ENCODE measurements around the gene GSG1.
"Not testable (repeated sequence)": the region's sequence is repeated elsewhere in the genome, so short reads cannot be mapped to it uniquely, and the experiment has no call there.

Gene GSG1

GRCh38 chr12:13088496-13088895 lies 15.0 kb downstream of the GSG1 start:
- no peak for DNase-seq

- DNase-seq = no peak
These were observed 15.7 kb downstream of the GSG1 start for GRCh38 chr12:13087766-13088165.

- DNase-seq = no peak
These were observed 17.3 kb downstream of the GSG1 start for GRCh38 chr12:13085968-13086686.

GRCh38 chr12:13084898-13085640 lies 18.4 kb downstream of the GSG1 start:
- no peak for DNase-seq

- DNase-seq = not testable (repeated sequence)
These were observed 19.8 kb downstream of the GSG1 start for GRCh38 chr12:13083638-13084037.

DNA sequence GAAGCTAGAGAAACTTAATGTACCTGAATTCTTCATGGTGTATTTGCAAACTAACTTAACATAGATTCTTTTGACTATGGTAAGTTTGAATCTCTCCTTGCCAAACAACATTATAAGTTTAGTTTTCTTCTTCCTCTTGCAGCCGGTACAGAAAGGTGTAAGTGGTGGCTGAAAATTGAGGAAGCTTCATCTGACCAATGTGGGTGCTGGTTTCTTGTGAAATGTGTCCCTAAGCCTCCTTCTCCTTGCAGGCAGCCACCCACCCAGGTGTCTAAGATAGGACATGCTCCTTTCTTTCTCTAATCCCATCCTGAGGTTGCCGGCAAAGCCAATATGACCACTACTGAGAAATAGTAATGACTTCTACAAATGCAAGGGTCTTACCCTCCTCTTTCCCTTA lies 20.6 kb downstream of the GSG1 start:
- no peak for DNase-seq

DNA sequence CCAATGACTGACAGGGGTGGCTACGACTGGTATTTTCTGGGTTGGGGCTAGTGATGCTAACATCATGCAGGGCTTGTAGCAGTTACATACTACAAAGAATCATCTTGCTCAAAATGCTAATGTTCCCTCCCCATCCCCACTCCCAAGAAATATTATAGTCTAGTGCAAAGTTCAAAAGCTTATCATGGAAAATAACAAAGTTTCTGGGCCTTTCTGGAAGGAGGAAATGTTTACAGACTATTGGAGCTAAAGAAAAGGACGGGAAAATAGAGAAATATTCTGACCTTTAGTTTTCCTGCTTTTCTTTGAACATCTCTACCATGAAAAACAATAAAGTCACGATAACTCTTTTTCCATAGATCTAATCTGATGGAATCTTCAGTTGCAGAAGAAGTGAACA lies 23.2 kb downstream of the GSG1 start:
- DNase-seq = no peak

DNA sequence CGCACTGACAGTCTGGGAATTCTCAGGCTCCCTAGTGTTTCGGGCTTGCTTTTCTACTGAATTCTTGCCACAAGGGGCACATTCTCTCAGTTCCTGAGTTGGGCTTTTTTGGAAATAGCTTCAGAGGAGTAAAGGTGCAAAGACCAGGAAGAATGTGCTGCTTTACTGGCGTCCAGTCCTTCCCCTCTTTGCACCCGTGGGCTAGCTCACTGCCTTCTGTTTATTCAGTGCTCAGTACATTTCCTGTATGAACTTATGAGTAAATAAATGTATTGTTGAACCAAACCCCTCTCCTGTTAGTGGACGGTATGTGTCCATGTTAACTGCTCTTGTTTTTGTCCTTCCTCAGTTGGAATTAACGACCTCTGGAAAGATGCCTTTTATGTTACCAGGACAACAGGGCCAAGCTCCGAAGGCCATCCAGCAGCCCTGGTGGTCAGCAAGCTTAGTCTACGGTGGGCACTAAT lies 24.0 kb downstream of the GSG1 start:
- no peak for DNase-seq

- DNase-seq = no peak
These were observed 27.5 kb downstream of the GSG1 start for GRCh38 chr12:13075786-13076570.

DNA sequence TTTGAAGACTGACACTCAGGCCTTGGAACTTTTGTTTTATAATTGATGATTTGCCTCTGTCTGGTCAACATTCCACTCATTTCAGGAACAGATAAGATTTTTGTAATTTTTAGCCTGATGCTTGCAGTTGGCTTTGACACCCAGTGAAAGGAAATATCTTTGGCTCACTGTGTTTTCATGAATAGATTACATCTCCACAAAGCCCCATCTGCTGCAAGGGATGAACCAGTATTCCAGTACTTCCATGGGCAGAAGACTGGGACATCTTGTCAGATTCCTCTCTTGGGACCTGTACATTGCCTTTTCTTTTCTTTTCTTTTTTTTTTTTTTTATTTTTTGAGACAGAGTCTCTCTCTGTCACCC lies 28.4 kb downstream of the GSG1 start:
- no peak for DNase-seq

- no peak for DNase-seq
These were observed 28.9 kb downstream of the GSG1 start for GRCh38 chr12:13074396-13075117.

- DNase-seq = no peak
These were observed 30.3 kb downstream of the GSG1 start for GRCh38 chr12:13073173-13073572.

DNA sequence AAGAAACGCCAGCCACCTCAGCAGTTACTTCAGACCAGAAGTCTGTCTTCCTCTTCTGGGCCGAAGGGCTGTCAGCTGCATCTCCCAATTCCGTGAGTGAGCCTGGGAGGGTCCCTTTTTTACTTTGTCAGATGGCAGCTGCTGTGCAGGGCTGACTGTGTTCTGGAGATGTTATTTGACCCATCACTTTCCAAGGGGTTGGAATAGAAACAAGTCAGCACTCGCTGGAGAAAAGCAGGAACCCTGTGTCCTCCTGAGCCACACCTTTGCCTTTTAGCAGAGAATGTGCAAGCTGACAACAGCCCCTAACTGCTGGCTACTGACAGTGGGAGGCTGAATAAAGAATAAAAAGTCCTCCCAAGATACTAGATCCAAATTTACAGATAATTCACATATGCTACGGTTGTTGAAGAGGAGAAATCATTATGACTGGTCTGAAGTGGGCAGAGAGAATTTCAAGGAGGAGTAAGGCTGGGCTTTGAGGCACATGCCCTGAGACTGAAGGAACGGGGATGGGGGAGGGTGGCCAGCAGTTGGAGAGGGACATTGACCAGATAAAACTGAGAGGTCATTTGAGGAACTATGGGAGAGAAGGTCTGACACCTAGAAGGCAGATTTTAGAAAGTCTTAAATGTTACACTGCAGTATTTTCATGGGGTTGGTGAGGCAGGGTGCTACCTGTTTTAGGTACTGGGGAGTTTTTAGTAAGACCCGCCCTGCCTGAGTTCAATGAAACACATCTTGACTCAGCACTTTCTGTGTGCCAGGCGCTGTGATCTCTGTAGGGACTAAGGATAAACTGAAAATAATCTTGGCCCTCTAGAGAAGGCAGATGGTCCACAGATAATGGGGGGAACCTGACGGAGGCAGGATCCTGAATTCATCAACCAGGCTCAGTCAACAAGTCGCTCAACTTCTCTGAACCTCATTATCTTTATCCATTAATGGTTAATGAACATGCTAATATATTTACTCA lies 31.9 kb downstream of the GSG1 start:
- no peak for DNase-seq

DNA sequence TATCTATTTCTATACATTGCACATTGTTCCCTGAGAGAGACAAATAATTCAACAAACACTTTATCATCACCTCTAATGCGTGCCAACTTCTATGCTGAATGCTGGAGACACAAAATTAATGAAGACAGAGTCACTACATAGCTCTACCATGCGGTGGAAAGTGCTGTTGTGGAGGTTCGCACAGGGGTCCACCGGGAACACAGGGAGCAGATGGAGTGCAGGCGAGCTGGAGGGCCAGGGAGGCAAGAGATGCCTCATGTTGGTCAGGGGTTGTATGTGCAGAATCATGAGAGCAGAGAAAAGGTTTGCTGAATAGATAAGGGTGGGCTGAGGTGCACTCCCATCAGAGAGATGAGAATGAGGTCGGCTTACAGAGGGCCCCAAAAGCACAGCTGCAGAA lies 34.1 kb downstream of the GSG1 start:
- no peak for DNase-seq

GRCh38 chr12:13067322-13067721 lies 36.1 kb downstream of the GSG1 start:
- DNase-seq = no peak

- no peak for DNase-seq
These were observed 37.0 kb downstream of the GSG1 start for GRCh38 chr12:13066459-13066858.

DNA sequence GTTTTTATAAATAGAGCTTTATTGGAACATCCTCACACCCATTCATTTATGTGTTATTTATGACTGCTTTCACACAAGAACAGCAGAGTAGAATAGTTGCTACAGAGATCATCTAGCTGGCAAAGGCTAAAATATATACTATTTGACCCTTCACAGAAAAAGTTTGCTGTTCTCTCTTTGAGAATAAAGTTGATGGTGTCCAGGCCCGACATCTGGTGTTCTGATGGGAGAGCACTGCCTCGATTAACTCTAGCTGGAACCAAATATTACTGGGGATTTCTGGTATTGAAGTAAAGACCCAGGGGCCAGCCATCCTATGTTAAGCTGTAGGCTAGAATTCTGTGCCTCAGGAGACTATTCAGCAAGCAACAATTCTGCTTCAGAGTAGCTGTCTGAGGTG lies 37.5 kb downstream of the GSG1 start:
- DNase-seq = no peak

- no peak for DNase-seq
These were observed 40.8 kb downstream of the GSG1 start for GRCh38 chr12:13062669-13063068.

GRCh38 chr12:13061377-13061776 lies 42.1 kb downstream of the GSG1 start:
- DNase-seq = no peak

GRCh38 chr12:13060581-13060980 lies 42.9 kb downstream of the GSG1 start:
- DNase-seq = no peak

GRCh38 chr12:13053617-13054016 lies 49.9 kb downstream of the GSG1 start:
- DNase-seq = not testable (repeated sequence)

DNA sequence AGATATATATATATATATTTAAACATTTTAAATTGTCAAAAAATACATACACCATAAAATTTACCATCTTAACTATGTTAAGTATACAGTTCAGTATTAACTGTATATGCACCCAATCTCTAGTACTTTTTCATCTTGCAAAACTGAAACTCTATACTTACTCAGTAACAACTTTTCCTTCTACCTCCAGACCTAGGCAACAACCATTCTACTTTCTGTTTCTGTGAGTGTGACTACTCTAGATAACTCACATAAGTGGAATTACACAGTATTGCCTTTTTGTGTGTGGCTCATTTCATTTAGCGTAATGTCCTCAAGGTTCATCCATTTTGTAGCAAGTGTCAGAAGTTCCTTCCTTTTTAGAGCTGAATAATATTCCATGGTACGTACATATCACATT lies 51.0 kb downstream of the GSG1 start:
- no peak for DNase-seq

Measured in CD4-positive, alpha-beta T cell treated with Interferon alpha-2 for 1 hour (primary cell).